GM19193 (cell line): ENCODE measurements around the gene DFFA.
A peak's percentile ranks its signal among the peaks of the same experiment; 100 is the strongest.

Experiments used
- POLR2A ChIP-seq: IDR thresholded peaks from 4 replicates; pipeline ENCODE4 v1.6.1; 2011; ENCODE audit not compliant: insufficient read depth, insufficient read length; ENCODE audit errors: extremely low read depth

DFFA gene

DNA sequence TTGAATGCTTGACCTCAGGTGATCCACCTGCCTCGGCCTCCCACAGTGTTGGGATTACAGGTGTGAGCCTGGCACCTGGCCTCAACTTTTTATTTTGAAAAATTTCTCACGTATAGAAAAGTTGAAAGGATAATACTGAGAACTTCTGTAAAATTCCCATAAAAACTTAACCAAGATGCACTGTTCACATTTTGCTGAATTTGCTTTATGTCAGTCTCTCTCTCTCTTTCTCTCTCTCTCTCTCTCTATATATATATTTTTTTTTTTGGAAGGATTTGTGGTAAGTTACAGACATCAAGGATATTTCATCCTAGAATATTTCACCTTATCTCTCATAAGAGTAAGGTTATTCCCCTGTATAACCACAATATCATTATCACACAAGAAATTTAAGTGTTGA is 8.3 kb upstream of the DFFA start:
- TF ChIP-seq POLR2A, result no peak

DNA sequence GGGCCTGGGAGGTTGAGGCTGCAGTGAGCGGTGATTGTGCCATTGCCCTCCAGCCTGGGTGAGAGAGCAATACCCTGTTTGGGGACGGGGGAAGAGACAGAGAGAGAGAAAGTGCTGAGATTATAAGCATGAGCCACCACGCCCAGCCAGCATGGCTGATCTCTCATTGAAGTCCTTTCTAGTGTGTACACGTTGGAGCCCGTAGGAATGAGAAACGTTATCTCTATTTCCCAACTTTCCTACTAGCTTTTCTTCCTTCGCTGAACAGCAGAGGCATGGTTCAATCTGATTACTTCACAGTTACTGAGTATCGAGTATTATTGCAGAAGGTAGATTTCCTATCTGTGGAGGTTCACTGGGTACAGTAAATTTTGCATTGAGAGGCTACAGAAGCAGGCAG is 7.0 kb upstream of the DFFA start:
- no peak for TF ChIP-seq POLR2A

DNA sequence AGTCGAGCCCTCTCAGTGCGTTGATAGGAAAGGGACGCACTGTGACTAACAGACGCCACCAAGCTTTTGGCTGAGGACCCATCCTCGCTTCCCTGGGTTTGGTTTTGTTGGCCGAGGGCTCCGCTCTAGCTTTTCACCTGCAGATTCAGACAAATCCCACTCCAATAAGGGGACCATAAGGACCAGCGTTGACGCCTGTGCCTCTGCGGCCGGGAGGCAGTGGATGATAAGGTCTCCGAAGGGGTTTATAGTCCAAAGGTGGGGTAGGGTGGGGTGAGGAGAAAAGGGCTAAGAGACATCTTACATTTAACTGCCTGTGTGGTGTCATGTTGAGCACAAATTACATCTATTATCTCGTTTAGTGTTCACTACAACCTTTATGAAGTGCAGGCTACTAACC is 3.2 kb upstream of the DFFA start:
- no peak for TF ChIP-seq POLR2A

DNA sequence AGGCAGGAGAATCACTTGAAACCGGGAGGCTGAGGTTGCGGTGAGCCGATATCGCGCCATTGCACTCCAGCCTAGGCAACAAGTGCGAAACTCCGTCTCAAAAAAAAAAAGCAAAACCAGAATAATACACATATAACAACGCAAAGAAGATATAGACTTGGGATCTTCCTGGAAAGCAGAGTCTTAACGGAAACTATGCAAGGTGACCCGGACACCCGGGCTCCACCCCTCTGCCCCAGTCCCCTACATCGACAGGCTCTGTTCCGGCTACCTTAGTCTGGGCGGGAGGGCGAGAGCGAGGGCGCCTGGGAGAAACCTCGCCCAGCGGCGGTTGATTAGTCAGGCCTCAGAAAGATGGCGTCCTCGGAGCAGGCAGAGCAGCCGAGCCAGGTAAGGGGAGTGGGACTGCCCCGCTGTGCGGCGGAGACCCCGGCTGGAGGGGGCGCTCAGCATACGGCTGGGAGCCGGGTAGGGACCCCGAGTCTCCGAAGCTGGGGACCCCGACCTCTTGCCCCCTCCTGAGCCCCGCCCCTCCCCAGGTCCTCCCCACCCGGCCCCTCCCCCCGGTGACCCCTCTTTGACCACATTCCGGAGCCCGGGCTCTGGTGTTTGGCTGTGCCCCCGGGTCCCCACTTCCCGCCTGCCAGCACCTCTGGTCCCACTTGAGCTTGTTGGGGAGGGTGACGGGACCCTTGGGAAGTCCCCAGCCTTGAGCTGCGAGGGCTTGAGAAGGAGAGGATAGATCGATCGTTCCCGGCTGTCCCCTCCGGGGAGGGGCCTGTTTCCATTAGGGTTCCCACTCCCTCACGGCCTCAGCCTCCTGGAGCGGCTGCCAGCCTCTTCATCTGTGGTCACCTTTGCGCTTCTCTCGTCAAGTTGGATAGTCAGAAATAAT is 2.5 kb upstream of the DFFA start, which contains the start of gene PEX14:
Gene PEX14 (plus strand): TSS at position 338 of the 895 bp plus-strand sequence. CDS start 17 bp downstream, at position 355.
- peak; percentile 77 for TF ChIP-seq POLR2A

DNA sequence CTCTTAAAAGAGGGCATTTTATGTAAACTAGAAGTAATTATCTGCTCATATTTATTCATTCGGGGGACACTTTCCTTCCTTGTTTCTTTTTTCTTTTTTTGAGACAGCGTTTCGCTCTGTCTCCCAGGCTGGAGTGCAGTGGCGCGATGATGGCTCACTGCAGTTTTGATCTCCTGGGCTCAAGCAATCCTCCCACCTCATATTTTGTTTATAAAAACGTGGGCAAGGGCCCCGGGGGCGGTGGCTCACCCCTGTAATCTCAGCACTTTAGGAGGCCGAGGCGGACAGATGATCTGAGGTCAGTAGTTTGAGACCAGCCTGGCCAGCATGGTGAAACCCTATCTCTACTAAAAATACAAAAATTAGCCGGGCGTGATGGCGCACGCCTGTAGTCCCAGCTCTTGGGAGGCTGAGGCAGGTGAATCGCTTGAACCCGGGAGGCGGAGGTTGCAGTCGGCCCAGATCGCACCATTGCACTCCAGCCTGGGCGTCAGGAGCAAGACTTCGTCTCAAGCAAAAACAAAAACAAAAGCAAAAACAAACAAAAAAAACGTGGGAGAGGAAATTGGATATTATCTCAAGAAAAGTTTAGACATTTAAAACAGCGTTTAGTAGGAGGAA is 926 bp upstream of the DFFA start:
- no peak for TF ChIP-seq POLR2A

DNA sequence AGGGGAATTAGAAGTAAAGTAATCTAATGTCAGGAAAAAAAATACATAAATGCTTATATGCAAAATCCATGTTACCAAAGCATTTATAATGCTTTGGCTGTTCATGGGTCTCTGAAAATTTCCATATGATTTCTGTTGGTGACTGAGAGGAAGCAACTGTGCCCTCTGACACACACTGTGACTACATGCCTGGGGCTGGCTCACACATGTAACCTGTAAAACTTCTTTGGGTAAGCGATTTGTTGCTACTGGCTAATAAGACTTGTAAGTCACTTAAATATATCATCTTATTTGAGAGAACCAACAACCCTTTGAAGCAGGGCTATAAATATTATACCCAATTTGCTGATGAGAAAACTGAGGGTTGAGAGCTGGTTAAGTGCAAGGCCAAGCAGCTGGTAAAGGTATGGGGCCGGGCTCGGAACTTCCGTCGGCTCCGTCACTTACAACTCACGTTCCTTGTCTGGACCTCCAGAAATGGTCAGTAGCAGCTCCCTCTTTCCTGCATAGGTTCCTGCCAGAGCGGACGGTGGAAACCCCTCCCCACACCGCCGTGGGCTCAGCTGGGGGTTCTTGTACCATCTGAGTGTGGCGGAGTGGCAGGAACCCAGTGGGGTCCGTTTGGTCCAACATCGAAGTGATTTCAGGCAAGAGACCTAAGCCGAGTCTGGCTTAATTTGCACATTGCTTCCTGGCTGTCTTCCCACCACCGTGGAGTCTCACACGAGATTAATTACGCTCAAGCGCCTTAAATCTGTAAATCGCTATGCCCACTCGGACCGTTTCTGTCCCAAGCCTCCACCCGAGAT is 714 bp downstream of the DFFA start:
- TF ChIP-seq POLR2A, result no peak

DNA sequence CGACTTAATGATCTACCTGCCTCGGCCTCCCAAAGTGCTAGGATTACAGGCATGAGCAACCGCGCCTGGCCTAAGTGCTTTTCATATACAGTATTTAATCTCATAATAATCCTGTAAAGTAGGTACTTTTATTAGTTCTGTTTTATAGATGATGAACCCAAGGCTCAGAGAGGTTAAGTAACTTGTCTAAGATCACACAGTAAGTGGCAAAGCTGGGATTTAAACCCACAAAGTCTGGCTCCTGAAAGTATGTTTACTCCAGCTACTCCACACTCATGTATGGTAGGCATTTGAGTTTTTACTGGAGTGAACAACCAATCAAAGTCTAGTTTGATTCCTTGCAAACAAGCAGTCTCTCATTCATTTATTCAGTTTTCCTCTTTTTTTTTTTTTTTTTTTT is 2.3 kb downstream of the DFFA start:
- no peak for TF ChIP-seq POLR2A

DNA sequence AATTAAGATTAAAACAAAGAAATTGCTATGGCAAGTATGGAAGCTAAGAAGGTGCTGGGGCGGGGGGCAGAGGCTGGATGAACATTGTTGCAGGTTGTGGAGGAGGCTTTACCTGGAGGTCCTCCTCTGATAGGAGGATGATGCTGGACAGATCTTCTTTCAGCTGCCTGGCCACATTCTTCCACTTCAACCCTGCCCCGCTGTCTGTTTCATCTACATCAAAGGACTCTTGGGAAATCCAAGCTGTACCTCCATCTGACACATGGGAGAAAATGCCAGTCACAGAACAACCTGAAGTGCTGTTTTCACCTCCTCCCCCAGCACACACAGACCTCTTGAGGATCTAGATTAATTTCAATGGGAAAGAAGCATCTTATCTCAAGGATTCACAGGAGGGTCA is 5.3 kb downstream of the DFFA start:
- no peak for TF ChIP-seq POLR2A

DNA sequence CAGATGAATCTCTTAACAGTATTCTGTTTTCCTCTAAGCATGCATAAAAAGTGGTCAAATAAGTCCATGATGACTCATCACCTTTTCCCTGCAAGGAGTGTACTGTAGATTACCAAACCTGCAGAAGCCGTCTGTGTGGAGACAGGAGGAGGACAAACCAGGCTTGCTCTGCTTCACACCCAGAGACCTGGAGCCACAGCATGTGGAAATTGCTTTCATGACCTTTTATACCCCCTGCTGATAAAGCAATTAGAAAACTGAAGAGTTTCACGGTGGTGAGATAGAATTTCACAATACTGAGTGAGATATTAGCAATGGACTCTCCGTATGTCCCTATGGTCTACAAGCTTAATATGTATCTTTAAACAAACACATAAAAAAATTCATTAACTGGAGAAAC is 13.1 kb downstream of the DFFA start:
- no peak for TF ChIP-seq POLR2A

DNA sequence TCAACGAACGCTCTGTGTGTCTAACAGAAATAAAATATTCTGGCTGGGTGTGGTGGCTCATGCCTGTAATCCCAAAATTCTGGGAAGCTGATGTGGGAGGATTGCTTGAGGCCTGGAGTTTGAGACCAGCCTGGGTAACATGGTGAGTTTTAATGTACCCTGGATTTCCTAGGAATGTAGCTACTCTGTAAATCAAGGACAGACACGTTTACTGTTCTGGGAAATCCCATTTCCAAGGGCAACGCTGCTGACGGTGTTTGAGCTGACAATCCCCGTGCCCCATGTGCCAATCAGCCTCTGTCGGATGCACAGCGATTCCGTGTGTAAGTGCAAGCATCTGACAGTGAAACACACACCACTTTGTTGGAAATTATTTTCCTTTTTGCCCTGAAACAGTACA is 14.5 kb downstream of the DFFA start:
- TF ChIP-seq POLR2A, result no peak

DNA sequence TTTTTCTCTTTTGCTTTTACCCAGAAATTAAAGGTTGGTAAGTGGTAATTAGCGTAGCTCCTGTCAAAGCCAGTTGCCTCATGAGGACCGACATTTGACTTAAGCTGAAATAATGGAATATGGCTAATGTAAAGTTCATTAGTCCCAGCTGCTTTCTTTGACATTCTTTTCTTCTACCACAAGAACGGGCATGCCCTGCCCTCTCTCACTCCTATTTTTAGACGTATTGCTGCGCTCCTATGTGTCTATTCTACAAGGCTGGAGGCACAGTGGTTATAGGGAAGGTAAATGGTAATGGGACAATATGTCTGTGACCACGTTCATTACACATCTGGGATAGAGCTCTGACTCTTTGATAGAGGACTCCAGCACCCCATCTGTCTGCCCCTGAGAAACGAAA is 15.7 kb downstream of the DFFA start:
- TF ChIP-seq POLR2A, result no peak

DNA sequence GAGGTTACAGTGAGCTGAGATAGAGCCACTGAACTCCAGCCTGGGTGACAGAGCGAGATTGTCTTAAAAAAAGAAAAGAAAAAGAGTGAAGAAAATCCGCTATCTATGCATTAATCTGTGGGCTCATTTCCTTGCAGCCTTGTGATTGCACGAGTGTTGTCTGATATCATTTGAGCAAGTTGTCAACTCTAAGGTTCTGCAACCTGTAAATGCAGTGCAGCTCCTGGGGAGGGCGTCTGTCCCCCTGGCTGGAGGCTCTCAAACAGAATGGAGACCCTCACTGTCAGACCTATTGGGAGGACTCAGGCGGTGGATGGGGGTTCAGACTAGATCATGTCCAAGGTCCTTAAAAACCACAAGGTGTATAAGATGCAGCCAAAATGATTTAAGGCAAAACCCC is 16.3 kb downstream of the DFFA start:
- no peak for TF ChIP-seq POLR2A

DNA sequence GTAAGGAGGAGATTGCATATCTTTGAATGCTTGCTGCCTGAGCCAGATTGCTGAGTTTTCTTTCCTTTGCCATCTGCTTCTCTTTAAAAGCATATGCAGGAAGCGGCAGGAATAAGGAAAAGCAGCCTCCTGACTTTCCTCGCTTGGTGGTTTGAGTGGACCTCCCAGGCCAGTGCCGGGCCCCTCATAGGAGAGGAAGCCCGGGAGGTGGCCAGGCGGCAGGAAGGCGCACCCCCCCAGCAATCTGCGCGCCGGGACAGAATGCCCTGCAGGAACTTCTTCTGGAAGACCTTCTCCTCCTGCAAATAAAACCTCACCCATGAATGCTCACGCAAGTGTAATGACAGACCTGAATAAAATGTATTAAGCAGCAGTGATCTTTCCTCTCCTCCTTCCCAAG is 21.0 kb downstream of the DFFA start:
- no peak for TF ChIP-seq POLR2A

DNA sequence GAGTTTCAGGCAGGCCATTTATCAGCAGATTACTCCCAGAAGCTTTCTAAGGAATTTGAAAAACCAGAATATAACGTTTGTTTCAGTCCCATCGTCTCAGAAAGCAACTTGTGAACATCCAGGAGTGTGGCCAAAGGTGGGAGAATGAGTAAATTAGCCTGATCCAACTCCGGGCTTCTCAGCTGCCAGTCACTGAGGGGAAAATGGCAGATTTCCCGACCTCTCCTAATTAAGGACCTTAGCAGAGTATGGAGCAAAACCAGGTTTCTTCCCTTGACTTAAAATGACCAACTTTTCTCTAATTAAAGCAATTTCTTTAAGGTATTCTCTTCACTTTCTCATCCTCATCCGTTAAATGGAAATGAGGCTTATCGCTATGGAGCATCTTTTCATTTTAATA is 21.5 kb downstream of the DFFA start:
- TF ChIP-seq POLR2A, result no peak

DNA sequence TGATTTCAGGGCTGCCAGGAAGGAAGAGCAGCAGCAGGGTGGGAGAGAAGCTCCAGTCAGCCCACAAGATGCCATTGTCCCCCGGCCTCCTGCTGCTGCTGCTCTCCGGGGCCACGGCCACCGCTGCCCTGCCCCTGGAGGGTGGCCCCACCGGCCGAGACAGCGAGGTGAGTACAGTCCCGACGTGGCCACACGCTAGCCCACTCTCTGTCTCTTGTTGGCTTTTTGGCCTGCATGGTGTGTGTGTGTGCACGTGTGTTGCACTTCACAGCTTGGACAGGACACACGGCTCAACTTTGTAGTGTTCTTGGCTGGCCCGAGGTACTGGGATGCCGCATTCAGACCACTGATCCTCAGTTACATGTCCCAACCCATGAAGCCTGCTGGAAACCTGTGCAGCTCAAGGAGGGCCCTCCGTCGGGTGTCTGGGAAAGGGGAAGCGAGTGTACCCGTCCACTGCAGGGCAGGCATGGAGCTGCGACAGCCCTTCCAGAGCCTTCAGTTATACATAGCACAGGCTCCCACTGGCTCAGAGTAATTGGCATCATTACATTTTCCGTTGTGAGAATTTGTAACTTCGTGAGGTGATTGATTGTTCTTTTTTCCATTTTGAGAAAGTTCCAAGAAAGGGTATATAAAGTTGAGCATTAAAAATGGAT is 22.0 kb downstream of the DFFA start:
- no peak for TF ChIP-seq POLR2A
